PC-9 (cell line): Measurements from ENCODE around the gene ELAVL1.

Source experiments
- CTCF ChIP-seq: fragments of 200-600 bp; sonication (generic); conservative IDR thresholded peaks from 2 replicates; pipeline ENCODE4 v1.6.1; 2017; ENCODE audit warnings: mixed run types, antibody characterized with exemption, mild to moderate bottlenecking, moderate library complexity
- EZH2 ChIP-seq: fragments of 200-600 bp; sonication (generic); IDR thresholded peaks from 2 replicates; pipeline ENCODE4 v1.8.0; 2017; ENCODE audit warnings: antibody characterized with exemption, low read depth

GRCh38 chr19:7924651-7925170, 80.7 kb downstream of the ELAVL1 start:
- no peak for TF ChIP-seq CTCF
- no peak for TF ChIP-seq EZH2
